CD8-positive, alpha-beta memory T cell (primary cell): Measurements from ENCODE around the gene WNT11. TPM values are rescaled to one million over a fixed set of nuclear protein-coding genes. Genes with fewer than 3 reads are reported as not detected.
A peak's percentile ranks its signal among the peaks of the same experiment; 100 is the strongest.

ENCODE experiments used
- CTCF ChIA-PET: fragments of 350-600 bp; sonication (Branson Sonifier 250); formaldehyde crosslinking; loops from one replicate; lab custom pipeline; 2021; ENCODE audit warnings: antibody characterized with exemption; lab: Charles Lee
- POLR2A ChIA-PET: fragments of 350-600 bp; sonication (Branson Sonifier 250); formaldehyde crosslinking; loops from one replicate; lab custom pipeline; 2021; ENCODE audit warnings: antibody characterized with exemption; lab: Charles Lee
- DNase-seq, 5 donors: peaks; one replicate each; pipeline versions ENCODE4 v3.0.0 to v3.0.0-alpha.2; 2020 to 2022; ENCODE audit warnings: mixed read lengths in 1 of 5
- H3K27ac ChIP-seq: one replicate; pipeline ENCODE4 v1.7.0; 2013; ENCODE audit warnings: low read depth, mild to moderate bottlenecking, low read length, moderate library complexity
- H3K27me3 ChIP-seq: 2 replicates; pipeline ENCODE4 v1.7.0; 2013; ENCODE audit warnings: low read length, mild to moderate bottlenecking; ENCODE audit not compliant: insufficient read depth, poor library complexity, severe bottlenecking
- H3K36me3 ChIP-seq: 2 replicates; pipeline ENCODE4 v1.7.0; 2013; ENCODE audit warnings: mild to moderate bottlenecking, low read length, moderate library complexity; ENCODE audit not compliant: insufficient read depth
- H3K4me1 ChIP-seq: 2 replicates; pipeline ENCODE4 v1.7.0; 2013; ENCODE audit warnings: mild to moderate bottlenecking, low read length, moderate library complexity; ENCODE audit not compliant: insufficient read depth
- H3K4me3 ChIP-seq: 2 replicates; pipeline ENCODE4 v1.7.0; 2013; ENCODE audit warnings: mild to moderate bottlenecking, low read length
- H3K9me3 ChIP-seq: 2 replicates; pipeline ENCODE4 v1.7.0; 2013; ENCODE audit warnings: mild to moderate bottlenecking, low read length
- H3K27ac Mint-ChIP-seq, 8 donors: one replicate each; pipeline ENCODE4 v1.8.0; 2020 to 2021; ENCODE audit warnings: mixed read lengths in 8 of 8, mild to moderate bottlenecking in 6 of 8, inconsistent platforms in 3 of 8, moderate library complexity in 3 of 8
- H3K27me3 Mint-ChIP-seq, 2 donors: one replicate each; pipeline ENCODE4 v1.8.0; 2020 to 2021; ENCODE audit warnings: mixed read lengths in 2 of 2, mild to moderate bottlenecking in 1 of 2, moderate library complexity in 1 of 2
- H3K36me3 Mint-ChIP-seq, 3 donors: one replicate each; pipeline ENCODE4 v1.8.0; 2020 to 2021; ENCODE audit warnings: mixed read lengths in 3 of 3, inconsistent platforms in 1 of 3, mild to moderate bottlenecking in 1 of 3
- H3K4me1 Mint-ChIP-seq, 3 donors: one replicate each; pipeline ENCODE4 v1.8.0; 2020 to 2021; ENCODE audit warnings: mixed read lengths in 3 of 3, inconsistent platforms in 1 of 3, mild to moderate bottlenecking in 1 of 3
- H3K4me3 Mint-ChIP-seq, 7 donors: one replicate each; pipeline ENCODE4 v1.8.0; 2020 to 2021; ENCODE audit warnings: mixed read lengths in 7 of 7, mild to moderate bottlenecking in 6 of 7, moderate library complexity in 4 of 7, inconsistent platforms in 2 of 7
- H3K9me3 Mint-ChIP-seq, 5 donors: one replicate each; pipeline ENCODE4 v1.8.0; 2020 to 2022; ENCODE audit warnings: mixed read lengths in 5 of 5, mild to moderate bottlenecking in 3 of 5, moderate library complexity in 2 of 5, inconsistent platforms in 1 of 5
- polyA plus RNA-seq: library from polyadenylated mRNA; unstranded; fragments of 300-500 nt; fragmentation: Illumina TruSeq; gene quantifications from one replicate; pipeline ENCODE4 v1.2.3, GENCODE V29; 2021
- total RNA-seq, 2 experiments: library from RNA; stranded (reverse); gene quantifications; one replicate each; pipeline ENCODE4 v1.2.3, GENCODE V29; 2021

Gene WNT11
- total and polyA plus RNA-seq, 3 experiments from 2014 or later, result 0.28 to 1.2 TPM; not detected in 1

DNA sequence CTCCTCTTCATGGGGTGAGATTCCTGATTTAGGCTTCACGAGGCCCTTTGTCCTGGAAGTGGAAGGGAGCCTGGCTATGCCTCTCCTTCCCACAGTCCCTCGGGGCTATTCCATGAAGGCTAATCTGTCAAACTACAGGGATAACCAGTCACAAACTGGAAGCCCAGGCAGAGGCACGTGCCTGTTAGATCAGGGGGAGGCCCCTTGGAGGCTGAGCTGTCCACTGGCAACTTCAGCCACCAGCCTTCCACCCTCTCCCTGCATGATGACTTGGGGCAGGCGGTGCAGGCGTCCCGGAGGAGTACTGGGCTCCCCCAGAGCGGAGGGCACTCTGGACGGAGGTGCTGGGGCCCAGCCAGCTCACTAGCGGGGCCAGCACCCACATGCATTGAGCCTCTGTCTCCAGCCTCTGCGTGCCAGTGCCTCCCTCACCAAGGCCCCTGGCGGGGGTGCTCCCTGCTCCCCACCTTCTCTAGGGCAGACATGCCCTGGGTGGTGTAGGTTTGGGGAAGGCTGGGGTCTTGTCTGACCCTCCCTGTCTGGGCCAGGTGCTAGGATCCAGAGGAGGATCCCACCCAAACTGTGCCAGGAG, 42.9 kb downstream of the WNT11 start:
- ChIA-PET POLR2A (no interaction called here), CTCF (no interaction called here)
- DNase-seq, result no peak
- Mint-ChIP-seq H3K27ac (no peak overlapping the region), H3K36me3 (no peaks in the 10 kb centered on the region), H3K4me1 (peaks cover 0 to 3% (median 0%) of the 10 kb centered on the region in 3 donors), H3K4me3 (no peak overlapping the region), H3K27me3 (peaks cover 0 to 3% of the 10 kb centered on the region in 2 donors), H3K9me3 (no peaks in the 10 kb centered on the region)
- H3K9me3 ChIP-seq, result no peaks in the 10 kb centered on the region
- no peaks in the 10 kb centered on the region for H3K36me3 ChIP-seq
- no peaks in the 10 kb centered on the region for H3K27me3 ChIP-seq
- no peaks in the 10 kb centered on the region for H3K4me1 ChIP-seq
- no peak overlapping the region for H3K4me3 ChIP-seq
- H3K27ac ChIP-seq, result no peak overlapping the region

DNA sequence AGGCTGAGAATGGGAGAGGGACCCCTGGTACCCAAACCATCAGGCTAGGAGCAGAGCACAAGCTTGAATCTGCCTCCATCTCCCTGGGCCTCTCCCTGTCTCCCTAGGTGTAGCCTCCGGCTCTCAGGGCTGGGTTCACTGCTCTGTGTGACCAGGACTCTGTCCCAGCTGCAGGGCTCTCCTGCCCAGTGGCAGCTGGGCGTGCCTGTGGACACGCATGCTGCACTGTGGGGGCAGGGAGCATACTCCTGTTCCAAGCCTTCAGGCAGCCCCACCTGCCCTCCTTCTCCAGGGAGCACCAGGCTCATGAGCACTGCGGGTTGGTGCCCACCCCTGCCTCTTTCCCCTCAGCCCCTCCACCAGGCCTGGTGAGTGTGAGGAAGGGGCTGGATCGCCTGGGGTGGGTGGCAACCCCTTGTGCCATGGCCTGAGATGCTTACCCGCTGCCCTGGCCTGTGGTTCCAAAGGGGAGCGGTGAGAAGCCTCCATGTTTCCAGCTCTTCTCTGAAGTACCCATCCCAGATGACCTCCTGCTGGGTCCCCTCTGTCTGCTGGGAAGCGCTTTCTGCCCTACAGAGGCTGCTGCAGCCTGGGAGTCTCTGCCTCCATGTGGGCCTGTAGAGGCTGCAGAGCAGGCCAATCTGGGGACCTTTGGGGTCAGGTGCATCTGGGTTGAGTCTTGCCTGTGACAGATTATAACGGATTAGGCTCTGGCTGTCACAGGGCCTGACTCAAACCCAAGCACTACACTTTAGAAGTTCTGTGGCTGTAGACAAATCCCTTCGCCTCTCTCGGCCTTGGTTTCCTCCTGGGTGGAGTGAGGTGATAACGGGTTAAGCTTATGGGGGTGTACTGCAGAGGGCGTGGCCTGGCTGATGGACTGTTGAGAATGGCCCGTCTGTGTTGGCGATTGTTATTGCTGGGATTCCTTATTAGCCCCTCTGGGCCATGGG, 43.7 kb downstream of the WNT11 start:
- H3K27me3 ChIP-seq, result no peaks in the 10 kb centered on the region
- no peak overlapping the region for H3K4me3 ChIP-seq
- H3K4me1 ChIP-seq, result no peaks in the 10 kb centered on the region
- POLR2A ChIA-PET, result no interaction called here
- DNase-seq, result peak in 1 of 5 donors; percentile 41
- no peak overlapping the region for H3K27ac Mint-ChIP-seq
- H3K4me1 Mint-ChIP-seq, result peaks cover 0 to 3% (median 0%) of the 10 kb centered on the region in 3 donors
- H3K9me3 Mint-ChIP-seq, result no peaks in the 10 kb centered on the region
- H3K27me3 Mint-ChIP-seq, result peaks cover 0 to 3% of the 10 kb centered on the region in 2 donors
- no peak overlapping the region for H3K27ac ChIP-seq
- CTCF ChIA-PET, result interaction anchor here (2.8 kb wide), 1 partner anchor 10 kb away, joined by 13 read pairs; no protein-coding TSS in a partner anchor
- H3K4me3 Mint-ChIP-seq, result no peak overlapping the region
- no peaks in the 10 kb centered on the region for H3K36me3 ChIP-seq
- H3K9me3 ChIP-seq, result no peaks in the 10 kb centered on the region
- H3K36me3 Mint-ChIP-seq, result no peaks in the 10 kb centered on the region

DNA sequence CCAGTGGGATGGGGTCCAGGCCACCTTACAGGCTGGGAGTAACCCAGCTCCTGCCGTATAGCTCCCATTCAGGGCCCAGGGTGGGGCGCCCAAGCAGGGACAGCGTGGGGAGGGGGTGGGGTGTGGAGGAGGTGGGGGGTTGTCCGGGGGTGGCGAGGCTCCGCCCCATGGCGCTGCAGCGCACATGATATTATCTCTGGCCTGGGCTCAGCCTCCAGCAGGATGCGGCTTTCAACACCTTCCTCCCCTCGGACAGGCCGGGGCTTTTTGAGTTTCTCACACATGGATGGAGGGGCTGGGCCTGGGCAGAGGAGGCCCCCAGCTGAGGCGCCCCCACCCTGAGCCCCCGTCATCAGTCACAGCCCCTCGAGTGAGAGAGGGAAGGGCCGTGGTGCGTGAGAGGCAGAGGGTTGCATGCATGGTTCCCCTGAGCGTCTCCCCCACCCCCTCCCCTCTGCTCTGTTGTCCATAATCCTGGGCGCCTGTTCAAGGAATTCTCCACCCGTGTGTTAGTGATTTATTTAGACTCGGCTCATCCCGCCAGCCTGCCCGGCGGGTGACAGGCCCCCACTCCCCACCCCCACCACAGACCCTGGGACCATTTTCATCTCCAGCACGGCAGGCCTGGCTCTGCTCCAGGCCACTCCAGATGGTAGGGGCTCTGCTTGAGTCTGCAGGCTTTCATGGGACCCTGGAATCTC, 44.9 kb downstream of the WNT11 start:
- ChIA-PET CTCF (interaction anchor here (2.8 kb wide), 1 partner anchor 9 kb away, joined by 13 read pairs; no protein-coding TSS in a partner anchor), POLR2A (no interaction called here)
- H3K36me3 Mint-ChIP-seq, result no peaks in the 10 kb centered on the region
- peaks cover under 1 to 3% of the 10 kb centered on the region in 2 donors for H3K27me3 Mint-ChIP-seq
- H3K27me3 ChIP-seq, result no peaks in the 10 kb centered on the region
- no peak overlapping the region for H3K27ac ChIP-seq
- DNase-seq, result peak in 1 of 5 donors; percentile 47
- no peaks in the 10 kb centered on the region for H3K4me1 ChIP-seq
- no peaks in the 10 kb centered on the region for H3K9me3 ChIP-seq
- no peak overlapping the region for H3K4me3 ChIP-seq
- no peaks in the 10 kb centered on the region for H3K9me3 Mint-ChIP-seq
- no peaks in the 10 kb centered on the region for H3K36me3 ChIP-seq
- no peak overlapping the region for H3K27ac Mint-ChIP-seq
- H3K4me3 Mint-ChIP-seq, result no peak overlapping the region
- peaks cover 0 to 3% (median 0%) of the 10 kb centered on the region in 3 donors for H3K4me1 Mint-ChIP-seq

DNA sequence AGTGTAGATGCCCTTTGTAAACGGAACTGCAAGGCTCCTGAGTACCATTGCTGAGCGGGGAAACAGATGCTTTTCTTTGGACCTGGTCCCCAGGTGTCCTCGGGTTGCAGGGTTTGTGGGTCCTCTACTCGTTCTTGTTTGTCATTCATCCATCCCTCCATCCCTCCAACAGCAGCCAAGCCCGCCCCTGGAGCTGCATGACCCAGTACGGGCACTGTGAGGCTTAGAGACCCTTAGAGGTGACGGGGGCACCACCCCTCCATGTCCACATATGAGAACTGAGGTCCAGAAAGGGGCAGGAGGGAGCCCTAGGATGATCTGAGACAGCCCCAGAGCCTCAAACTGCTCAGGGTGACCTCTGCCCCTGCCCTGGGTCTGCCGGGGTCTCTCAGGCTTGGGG, 45.4 kb downstream of the WNT11 start:
- no peak overlapping the region for H3K4me3 Mint-ChIP-seq
- CTCF ChIA-PET, result interaction anchor here (2.8 kb wide), 1 partner anchor 8 kb away, joined by 13 read pairs; no protein-coding TSS in a partner anchor
- POLR2A ChIA-PET, result no interaction called here

DNA sequence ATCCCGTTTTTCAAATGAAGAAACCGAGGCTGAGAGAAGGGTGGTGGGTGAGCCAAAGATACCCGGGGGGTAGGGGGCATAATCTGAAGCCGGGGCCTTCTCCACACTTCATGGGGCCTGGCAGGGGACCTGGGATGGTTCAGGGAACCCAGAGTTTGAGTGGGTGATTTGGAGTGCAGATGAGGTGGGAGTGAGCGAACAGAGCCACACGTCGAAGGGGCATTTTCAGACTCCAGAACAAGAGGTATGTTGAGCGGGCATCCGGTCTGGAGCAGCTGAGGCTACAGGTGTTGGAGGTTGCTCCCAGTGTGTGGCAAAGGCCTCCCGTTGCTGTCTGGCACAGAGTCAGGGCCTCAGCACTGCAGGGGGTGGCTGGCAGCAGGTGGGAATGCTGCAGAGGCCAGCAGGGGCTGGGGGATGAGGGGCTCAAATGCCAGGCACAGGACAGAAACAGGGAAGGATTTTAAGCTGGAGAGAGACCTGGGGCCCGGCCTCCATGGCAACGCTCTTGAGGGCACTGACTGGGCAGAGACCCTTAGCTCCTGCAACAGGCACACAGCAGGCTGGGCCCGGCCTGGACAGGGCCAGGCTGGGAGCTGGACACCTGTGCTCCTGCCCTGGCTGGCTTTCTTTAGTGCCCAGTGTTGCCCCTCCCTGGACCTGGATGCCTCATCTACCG, 46.2 kb downstream of the WNT11 start:
- peak in 1 of 5 donors; percentile 32 for DNase-seq
- no peak overlapping the region for H3K4me3 Mint-ChIP-seq
- POLR2A ChIA-PET, result no interaction called here
- CTCF ChIA-PET, result interaction anchor here (2.8 kb wide), 1 partner anchor 8 kb away, joined by 13 read pairs; no protein-coding TSS in a partner anchor
- Histone ChIP-seq H3K4me3 (no peak overlapping the region), H3K9me3 (no peaks in the 10 kb centered on the region), H3K27me3 (no peaks in the 10 kb centered on the region), H3K36me3 (no peaks in the 10 kb centered on the region), H3K4me1 (no peaks in the 10 kb centered on the region), H3K27ac (no peak overlapping the region)
- no peaks in the 10 kb centered on the region for H3K36me3 Mint-ChIP-seq
- H3K27ac Mint-ChIP-seq, result no peak overlapping the region
- H3K4me1 Mint-ChIP-seq, result peaks cover 0 to 3% (median 0%) of the 10 kb centered on the region in 3 donors
- H3K9me3 Mint-ChIP-seq, result no peaks in the 10 kb centered on the region
- H3K27me3 Mint-ChIP-seq, result peaks cover 2 to 3% of the 10 kb centered on the region in 2 donors

More for the DNA sequence above, 45.4 kb downstream of the WNT11 start:
- H3K36me3 ChIP-seq, result no peaks in the 10 kb centered on the region
- Mint-ChIP-seq H3K27ac (peak overlapping the region in 1 of 8 donors; percentile 89), H3K27me3 (peaks cover 2 to 3% of the 10 kb centered on the region in 2 donors), H3K9me3 (no peaks in the 10 kb centered on the region), H3K36me3 (no peaks in the 10 kb centered on the region), H3K4me1 (peaks cover 0 to 3% (median 0%) of the 10 kb centered on the region in 3 donors)
- H3K27me3 ChIP-seq, result no peaks in the 10 kb centered on the region
- no peak overlapping the region for H3K4me3 ChIP-seq
- DNase-seq, result peak in 1 of 5 donors; percentile 0
- H3K9me3 ChIP-seq, result no peaks in the 10 kb centered on the region
- no peaks in the 10 kb centered on the region for H3K4me1 ChIP-seq
- no peak overlapping the region for H3K27ac ChIP-seq

DNA sequence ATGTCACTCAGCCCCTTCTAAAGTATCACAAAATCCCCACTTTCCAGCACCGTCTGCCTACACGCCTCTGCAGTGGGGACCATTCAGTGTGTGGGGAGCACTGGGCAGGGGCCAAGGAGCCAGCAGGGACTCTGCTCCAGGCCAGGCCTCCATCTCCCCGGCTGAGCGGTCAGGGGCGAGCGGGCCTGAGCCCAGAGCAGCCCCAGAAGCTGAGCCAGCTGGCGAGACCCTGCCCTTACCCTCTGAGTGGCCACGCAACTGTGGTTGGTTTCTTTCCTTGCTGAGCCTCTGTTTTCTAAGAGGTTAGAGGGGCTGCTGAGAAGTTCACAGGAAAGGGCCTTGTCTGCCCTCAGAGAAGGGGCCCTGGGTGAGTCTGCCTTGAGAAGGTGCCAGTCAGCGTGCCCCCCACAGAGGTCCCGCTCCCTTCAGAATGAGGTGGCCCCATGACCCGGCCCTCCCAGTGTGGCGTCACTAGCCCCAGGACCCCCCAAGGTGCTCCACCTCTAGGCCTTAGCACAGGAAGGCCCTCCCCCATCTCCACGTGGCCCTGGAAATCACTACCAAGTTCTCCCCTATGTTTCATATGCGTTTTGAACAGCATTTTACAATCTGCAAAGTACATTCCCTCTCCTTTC, 46.9 kb downstream of the WNT11 start:
- H3K27ac Mint-ChIP-seq, result no peak overlapping the region
- Histone ChIP-seq H3K27ac (no peak overlapping the region), H3K9me3 (no peaks in the 10 kb centered on the region), H3K27me3 (no peaks in the 10 kb centered on the region), H3K4me3 (no peak overlapping the region), H3K36me3 (no peaks in the 10 kb centered on the region), H3K4me1 (peaks cover under 1% of the 10 kb centered on the region)
- peaks cover 2 to 3% of the 10 kb centered on the region in 2 donors for H3K27me3 Mint-ChIP-seq
- CTCF ChIA-PET, result no interaction called here
- H3K4me3 Mint-ChIP-seq, result no peak overlapping the region
- POLR2A ChIA-PET, result no interaction called here
- H3K4me1 Mint-ChIP-seq, result peaks cover 0 to 4% (median 2%) of the 10 kb centered on the region in 3 donors
- DNase-seq, result peak in 1 of 5 donors; percentile 19
- no peaks in the 10 kb centered on the region for H3K36me3 Mint-ChIP-seq
- no peaks in the 10 kb centered on the region for H3K9me3 Mint-ChIP-seq
